GM12891 (cell line): ENCODE measurements around the gene BACH2.

Experiments
- POLR2A ChIP-seq: IDR thresholded peaks from 2 replicates; pipeline ENCODE4 v1.6.1; 2011; ENCODE audit warnings: low read depth, low read length, control low read depth
- TAF1 ChIP-seq: IDR thresholded peaks from 2 replicates; pipeline ENCODE4 v1.6.1; 2011; ENCODE audit warnings: low read depth, low read length, control low read depth

GRCh38 chr6:90220273-90220672, 76.4 kb downstream of the BACH2 start:
- TF ChIP-seq POLR2A, result no peak
- TF ChIP-seq TAF1, result no peak
